HepG2 (cell line): Measurements from ENCODE around the gene QSOX2. TPM values are rescaled to one million over a fixed set of nuclear protein-coding genes. Genes with fewer than 3 reads are reported as not detected.
"Not testable (repeated sequence)": the region's sequence is repeated elsewhere in the genome, so short reads cannot be mapped to it uniquely, and the experiment has no call there.

Source experiments
- ATAC-seq: fragments of 200-7000 bp; cut with Tn5 transposase; 3 replicates; pipeline ENCODE4 v1.9.1; 2020; ENCODE audit warnings: mild to moderate bottlenecking, moderate library complexity
- BruUV-seq: library from RNA; stranded (reverse); fragments of 400-500 nt; replicated peaks from 2 replicates; lab custom pipeline; 2021; lab: Mats Ljungman, UMichigan
- CTCF ChIA-PET: fragments of 300-600 bp; formaldehyde crosslinking; extraction: SDS; loops from one replicate; lab custom pipeline; 2021; ENCODE audit warnings: low total read pairs, inconsistent platforms, low intra/inter-chr PET ratio; lab: Yijun Ruan, JAX
- POLR2A ChIA-PET: fragments of 350-600 bp; sonication (Branson Sonifier 250); formaldehyde crosslinking; loops from one replicate; lab custom pipeline; 2020; ENCODE audit warnings: antibody characterized with exemption, inconsistent platforms; lab: Yijun Ruan, JAX
- DNase-seq: peaks from one replicate; pipeline ENCODE4 v3.0.0-alpha.2; 2015; ENCODE audit warnings: low spot score
- FAIRE-seq: peaks from 3 replicates; lab custom pipeline; 2011; peaks lifted over from hg19 to GRCh38; lab: Jason Lieb, UNC
- H2AFZ ChIP-seq: one replicate; pipeline ENCODE4 v1.6.1; 2011; ENCODE audit warnings: low read length, inconsistent platforms
- H3K27ac ChIP-seq: fragments of 300-600 bp; 3 replicates; pipeline ENCODE4 v1.8.0; 2011; ENCODE audit warnings: mixed run types, mild to moderate bottlenecking, mixed read lengths, low read length, inconsistent platforms; ENCODE audit not compliant: insufficient read depth; ENCODE audit errors: extremely low read length
- H3K27me3 ChIP-seq, 2 experiments: fragments of 200-600 bp in 1 of 2; 2 replicates in 1 of 2; 3 replicates in 1 of 2; pipeline versions ENCODE4 v1.6.0 to v1.8.0; 2011; ENCODE audit warnings: low read length in 2 of 2, mild to moderate bottlenecking in 2 of 2, moderate library complexity in 2 of 2, inconsistent platforms in 1 of 2; ENCODE audit not compliant: insufficient read depth in 2 of 2, control insufficient read depth in 1 of 2
- H3K36me3 ChIP-seq, 2 experiments: fragments of 200-600 bp in 1 of 2; replicated peaks in 1 of 2; 2 replicates in 1 of 2; 3 replicates in 1 of 2; pipeline versions ENCODE4 v1.5.1 to v1.8.0; 2011; ENCODE audit warnings: low read length in 2 of 2, inconsistent platforms in 1 of 2; ENCODE audit not compliant: insufficient read depth in 2 of 2, control insufficient read depth in 1 of 2
- H3K4me1 ChIP-seq: 2 replicates; pipeline ENCODE4 v1.5.1; 2012; ENCODE audit warnings: low read length, inconsistent platforms; ENCODE audit not compliant: insufficient read depth
- H3K4me2 ChIP-seq: 2 replicates; pipeline ENCODE4 v1.6.0; 2011; ENCODE audit warnings: low read depth, low read length, inconsistent platforms
- H3K4me3 ChIP-seq, 3 experiments: fragments of 200-600 bp in 1 of 3; sonication (generic), shearing (Covaris generic) in 1 of 3; replicated peaks in 1 of 3; 2 replicates each; pipeline ENCODE4 v1.5.1; 2011 to 2016; ENCODE audit warnings: low read length in 3 of 3, inconsistent platforms in 2 of 3, low read depth in 2 of 3, mild to moderate bottlenecking in 2 of 3, control low read depth in 1 of 3, mixed read lengths in 1 of 3; ENCODE audit not compliant: insufficient read depth in 1 of 3
- H3K79me2 ChIP-seq: one replicate; pipeline ENCODE4 v1.6.1; 2011; ENCODE audit warnings: low read length, inconsistent platforms; ENCODE audit not compliant: insufficient read depth
- H3K9ac ChIP-seq: 2 replicates; pipeline ENCODE4 v1.6.0; 2011; ENCODE audit warnings: mild to moderate bottlenecking, low read depth, low read length, inconsistent platforms; ENCODE audit not compliant: insufficient read depth
- H3K9me3 ChIP-seq: 2 replicates; pipeline ENCODE4 v1.5.1; 2012; ENCODE audit warnings: mild to moderate bottlenecking, low read length
- H4K20me1 ChIP-seq: 2 replicates; pipeline ENCODE4 v1.6.0; 2011; ENCODE audit warnings: inconsistent platforms, mild to moderate bottlenecking, low read length, moderate library complexity; ENCODE audit not compliant: insufficient read depth
- HHEX ChIP-seq: IDR thresholded peaks from 2 replicates; pipeline ENCODE4 v1.6.1; 2016; ENCODE audit warnings: control low read depth
- NR1H2 ChIP-seq: sonication (generic); formaldehyde crosslinking; IDR thresholded peaks from 2 replicates; pipeline ENCODE4 v1.8.1; 2022; ENCODE audit warnings: low read depth, missing genetic modification reagents, borderline replicate concordance
- PTBP1 ChIP-seq: fragments of 200-400 bp; formaldehyde crosslinking; IDR thresholded peaks from 2 replicates; pipeline ENCODE4 v1.6.1; 2018; ENCODE audit warnings: low read length, low read depth; ENCODE audit not compliant: poor library complexity, severe bottlenecking
- ZNF329 ChIP-seq: sonication (generic); formaldehyde crosslinking; IDR thresholded peaks from 2 replicates; pipeline ENCODE4 v1.9.0; 2021; ENCODE audit warnings: low read depth, mild to moderate bottlenecking, missing genetic modification reagents
- ZNF562 ChIP-seq: sonication (generic); formaldehyde crosslinking; IDR thresholded peaks from 2 replicates; pipeline ENCODE4 v1.8.0; 2022; ENCODE audit warnings: missing genetic modification reagents, borderline replicate concordance
- WGBS: methylation state at CpG from one replicate; pipeline ENCODE4 v1.1.6; 2017; ENCODE audit warnings: low lambda C conversion rate; 5-methylcytosine and 5-hydroxymethylcytosine counted together
- in situ Hi-C: cut with HindIII; loops from 2 replicates; pipeline ENCODE4 v1.10.0; 2017; ENCODE audit warnings: low pct_unique_long_range_greater_than_20kb; ENCODE audit not compliant: extremely low pct_ligation_motif_present
- intact Hi-C: fragments of 100-400 bp; cut with micrococcal nuclease; formaldehyde crosslinking; loops from one replicate; pipeline ENCODE4 v1.10.0; 2022; ENCODE audit not compliant: unreplicated experiment
- polyA plus RNA-seq, 8 experiments: library from polyadenylated mRNA; depleted of rRNA in 3 of 8; stranded (reverse) in 7 of 8; unstranded in 1 of 8; fragments of >200 nt; fragmentation: Illumina TruSeq in 4 of 8; extraction: Trizol in 4 of 8; gene quantifications; 2 replicates each; pipeline versions ENCODE4 v1.2.1 to v1.2.3, GENCODE V29; 2011 to 2016; ENCODE audit warnings: low read depth in 4 of 8, missing spikeins in 1 of 8, mixed read lengths in 1 of 8; ENCODE audit not compliant: insufficient read depth in 1 of 8
- total RNA-seq, 5 experiments: library from RNA; depleted of rRNA; stranded (reverse); fragments of >200 nt; fragmentation: Illumina TruSeq; extraction: Trizol; gene quantifications; 2 replicates each; pipeline ENCODE4 v1.2.3, GENCODE V29; 2016; ENCODE audit warnings: low read depth in 1 of 5
- TF ChIP-seq, protein P1 (sequence below): sonication (generic); formaldehyde crosslinking; IDR thresholded peaks from 2 replicates; pipeline ENCODE4 v1.4.0; 2020; ENCODE audit warnings: missing genetic modification reagents, borderline replicate concordance
- TF ChIP-seq, protein P2 (sequence below): sonication (generic); formaldehyde crosslinking; IDR thresholded peaks from 2 replicates; pipeline ENCODE4 v1.9.0; 2021; ENCODE audit warnings: missing genetic modification reagents, mild to moderate bottlenecking, borderline replicate concordance

QSOX2 gene
- total and polyA plus RNA-seq, 2 of the 13 experiments (the other 11 are each of a cell fraction or from before 2014, with no cell fraction given): 27.1 to 42.1 TPM

DNA sequence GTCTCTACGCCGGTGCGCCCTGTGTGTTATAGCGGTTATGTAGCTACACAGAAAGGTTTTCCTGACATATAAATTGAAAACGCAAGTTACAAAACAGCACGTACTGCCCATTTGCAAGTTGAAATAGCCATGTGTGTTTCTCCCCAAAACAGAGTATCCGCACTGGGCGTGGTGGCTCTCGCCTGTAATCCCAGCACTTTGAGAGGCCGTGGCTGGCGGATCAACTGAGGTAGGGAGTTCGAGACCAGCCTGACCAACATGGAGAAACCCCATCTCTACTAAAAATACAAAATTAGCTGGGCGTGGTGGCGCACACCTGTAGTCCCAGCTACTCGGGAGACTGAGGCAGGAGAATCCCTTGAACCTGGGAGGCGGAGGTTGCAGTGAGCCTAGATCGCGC is 21.0 kb upstream of the QSOX2 start:
- H4K20me1 ChIP-seq, H2AFZ ChIP-seq, FAIRE-seq, intact Hi-C loops, ATAC-seq, BruUV-seq, CTCF ChIA-PET, H3K79me2 ChIP-seq, H3K27ac ChIP-seq, H3K9ac ChIP-seq, H3K9me3 ChIP-seq, H3K36me3 ChIP-seq, DNase-seq: not testable (repeated sequence)
- in situ Hi-C loops: loop anchor here (25.0 kb wide), 1 partner anchor 279 kb away; no protein-coding TSS in a partner anchor
- WGBS: 73% methylated on average over 18 of the region's 18 CpGs
- Histone ChIP-seq H3K4me1 (peaks cover 24% of the 10 kb centered on the region), H3K4me2 (peak overlapping the region; percentile 70; the same call in 1 of the 2 replicates), H3K4me3 (0 out of 6 replicates have a peak overlapping the region, but pooled peaks of 1 of the 3 experiments have one; percentile 18), H3K27me3 (peaks cover 13 to 65% of the 10 kb centered on the region in 2 experiments; a peak in 4 of 5 replicates)
- POLR2A ChIA-PET: interaction anchor here (0.9 to 1.6 kb wide), 3 partner anchors 9 to 97 kb away, joined by 3 to 4 read pairs (median 3); partner anchors contain the start of gene DNLZ

DNA sequence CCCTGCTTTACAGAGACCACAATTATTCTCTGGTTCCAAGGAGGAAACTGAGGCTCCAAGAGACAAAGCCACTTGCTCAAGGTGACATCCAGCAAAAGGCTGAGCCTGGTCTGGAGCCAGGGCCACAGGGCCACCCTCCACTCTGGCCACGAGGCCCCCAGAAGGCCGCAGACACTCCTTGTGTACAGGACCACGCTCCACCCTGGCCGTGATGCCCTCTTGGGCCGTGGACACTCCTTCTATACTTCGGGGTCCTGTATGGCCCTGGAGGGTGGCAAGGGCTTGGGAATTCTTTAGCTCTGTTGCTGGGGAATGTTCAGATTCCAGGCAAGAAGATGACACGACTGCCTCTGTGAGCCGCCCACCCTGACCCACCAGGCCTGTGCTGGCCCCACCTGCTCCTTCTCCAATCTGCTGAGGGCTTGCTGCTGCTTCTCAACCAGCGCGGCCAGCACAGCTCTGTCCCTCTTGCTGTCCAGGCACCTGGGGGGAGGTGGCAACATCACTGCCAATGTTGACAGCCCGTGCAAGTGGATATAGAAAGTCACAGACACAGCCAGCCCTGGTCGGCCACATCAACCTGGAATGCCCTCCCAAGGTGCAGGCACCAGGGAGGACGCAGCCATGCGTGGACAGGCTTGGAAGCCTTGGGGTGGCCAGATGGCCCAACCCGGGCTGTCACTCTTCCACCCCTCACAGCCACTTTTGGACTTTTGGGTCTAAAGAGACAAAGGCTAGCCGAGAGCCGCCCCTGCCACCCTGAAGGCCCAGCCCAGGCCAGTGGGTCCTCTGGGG is 20.1 kb upstream of the QSOX2 start:
- no peaks in the 10 kb centered on the region for H3K36me3 ChIP-seq
- in situ Hi-C loops: loop anchor here (25.0 kb wide), 1 partner anchor 278 kb away; no protein-coding TSS in a partner anchor
- ChIA-PET POLR2A (no interaction called here), CTCF (no interaction called here)
- peaks cover 17 to 74% of the 10 kb centered on the region in 2 experiments; a peak in 4 of 5 replicates for H3K27me3 ChIP-seq
- no peaks in the 10 kb centered on the region for H3K79me2 ChIP-seq
- WGBS: 12% methylated on average over 5 of the region's 17 CpGs
- no peak overlapping the region for H3K27ac ChIP-seq
- DNase-seq (no peak), ATAC-seq (no peak), FAIRE-seq (no peak)
- intact Hi-C loops: no loop called here
- H2AFZ ChIP-seq: no peak overlapping the region
- H3K4me1 ChIP-seq: peaks cover 24% of the 10 kb centered on the region
- no peak overlapping the region for H3K4me3 ChIP-seq
- no TSS peak for BruUV-seq
- H3K4me2 ChIP-seq: no peak overlapping the region
- H3K9me3 ChIP-seq: no peaks in the 10 kb centered on the region
- H4K20me1 ChIP-seq: no peaks in the 10 kb centered on the region
- no peak overlapping the region for H3K9ac ChIP-seq
- TF ChIP-seq PTBP1: no peak
- TF ChIP-seq ZNF329 (CRISPR knock-in tag): no peak
- no peak for TF ChIP-seq HHEX
- TF ChIP-seq, protein P1, sequence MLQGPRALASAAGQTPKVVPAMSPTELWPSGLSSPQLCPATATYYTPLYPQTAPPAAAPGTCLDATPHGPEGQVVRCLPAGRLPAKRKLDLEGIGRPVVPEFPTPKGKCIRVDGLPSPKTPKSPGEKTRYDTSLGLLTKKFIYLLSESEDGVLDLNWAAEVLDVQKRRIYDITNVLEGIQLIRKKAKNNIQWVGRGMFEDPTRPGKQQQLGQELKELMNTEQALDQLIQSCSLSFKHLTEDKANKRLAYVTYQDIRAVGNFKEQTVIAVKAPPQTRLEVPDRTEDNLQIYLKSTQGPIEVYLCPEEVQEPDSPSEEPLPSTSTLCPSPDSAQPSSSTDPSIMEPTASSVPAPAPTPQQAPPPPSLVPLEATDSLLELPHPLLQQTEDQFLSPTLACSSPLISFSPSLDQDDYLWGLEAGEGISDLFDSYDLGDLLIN (CRISPR knock-in tag): no peak
- TF ChIP-seq NR1H2 (CRISPR knock-in tag): no peak
- no peak for TF ChIP-seq ZNF562 (CRISPR knock-in tag)
- TF ChIP-seq, protein P2, sequence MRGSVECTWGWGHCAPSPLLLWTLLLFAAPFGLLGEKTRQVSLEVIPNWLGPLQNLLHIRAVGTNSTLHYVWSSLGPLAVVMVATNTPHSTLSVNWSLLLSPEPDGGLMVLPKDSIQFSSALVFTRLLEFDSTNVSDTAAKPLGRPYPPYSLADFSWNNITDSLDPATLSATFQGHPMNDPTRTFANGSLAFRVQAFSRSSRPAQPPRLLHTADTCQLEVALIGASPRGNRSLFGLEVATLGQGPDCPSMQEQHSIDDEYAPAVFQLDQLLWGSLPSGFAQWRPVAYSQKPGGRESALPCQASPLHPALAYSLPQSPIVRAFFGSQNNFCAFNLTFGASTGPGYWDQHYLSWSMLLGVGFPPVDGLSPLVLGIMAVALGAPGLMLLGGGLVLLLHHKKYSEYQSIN (CRISPR knock-in tag): no peak
